Suprapubic skin (tissue), 4 donors: ENCODE measurements around the gene TSPAN33.
"Not testable (repeated sequence)": the region's sequence is repeated elsewhere in the genome, so short reads cannot be mapped to it uniquely, and the experiment has no call there.

Experiments
- CTCF ChIP-seq, 2 donors: fragments of 200-600 bp in 1 of 2; fragments of 450-650 bp in 1 of 2; sonication (generic) in 1 of 2; IDR thresholded peaks; one replicate each; pipeline ENCODE4 v1.5.1; 2016 to 2019; ENCODE audit warnings: antibody characterized with exemption in 2 of 2, mild to moderate bottlenecking in 1 of 2, moderate library complexity in 1 of 2
- EP300 ChIP-seq: sonication (generic); formaldehyde crosslinking; IDR thresholded peaks from one replicate; pipeline ENCODE4 v1.6.1; 2017; ENCODE audit warnings: antibody characterized with exemption
- POLR2A ChIP-seq, 2 donors: fragments of 450-650 bp; IDR thresholded peaks; one replicate each; pipeline ENCODE4 v1.6.1; 2017; ENCODE audit warnings: antibody characterized with exemption in 2 of 2, mild to moderate bottlenecking in 2 of 2, moderate library complexity in 2 of 2
- POLR2AphosphoS5 ChIP-seq, 3 donors: sonication (generic); formaldehyde crosslinking; IDR thresholded peaks; one replicate each; pipeline ENCODE4 v1.6.1; 2017; ENCODE audit warnings: antibody characterized with exemption in 3 of 3

GRCh38 chr7:129216821-129217416, 72.4 kb downstream of the TSPAN33 start:
- TF ChIP-seq CTCF (IDR thresholded peaks at IDR 0.05); POLR2AphosphoS5 (IDR thresholded peaks at IDR 0.05); POLR2A (IDR thresholded peaks at IDR 0.05); EP300: not testable (repeated sequence)
